KOPT-K1 (cell line): ENCODE results near the gene HOXB8.

Experiments used
- H3K27ac ChIP-seq: fragments of 200-600 bp; sonication (generic); 2 replicates; pipeline ENCODE4 v1.5.1; 2016; ENCODE audit warnings: antibody characterized with exemption, mild to moderate bottlenecking, low read depth, low read length; ENCODE audit not compliant: poor library complexity, severe bottlenecking
- H3K36me3 ChIP-seq: fragments of 200-600 bp; sonication (generic); 2 replicates; pipeline ENCODE4 v1.5.1; 2017; ENCODE audit warnings: antibody characterized with exemption, mild to moderate bottlenecking, low read length, moderate library complexity; ENCODE audit not compliant: insufficient read depth
- H3K9me3 ChIP-seq: fragments of 200-600 bp; sonication (generic); 2 replicates; pipeline ENCODE4 v1.5.1; 2017; ENCODE audit warnings: antibody characterized with exemption, low read length, mild to moderate bottlenecking; ENCODE audit not compliant: insufficient read depth, poor library complexity, severe bottlenecking

Gene HOXB8

GRCh38 chr17:48600244-48601098 is 14.6 kb downstream of the HOXB8 start:
- Histone ChIP-seq H3K27ac (no peak overlapping the region), H3K36me3 (no peaks in the 10 kb centered on the region), H3K9me3 (no peaks in the 10 kb centered on the region)

DNA sequence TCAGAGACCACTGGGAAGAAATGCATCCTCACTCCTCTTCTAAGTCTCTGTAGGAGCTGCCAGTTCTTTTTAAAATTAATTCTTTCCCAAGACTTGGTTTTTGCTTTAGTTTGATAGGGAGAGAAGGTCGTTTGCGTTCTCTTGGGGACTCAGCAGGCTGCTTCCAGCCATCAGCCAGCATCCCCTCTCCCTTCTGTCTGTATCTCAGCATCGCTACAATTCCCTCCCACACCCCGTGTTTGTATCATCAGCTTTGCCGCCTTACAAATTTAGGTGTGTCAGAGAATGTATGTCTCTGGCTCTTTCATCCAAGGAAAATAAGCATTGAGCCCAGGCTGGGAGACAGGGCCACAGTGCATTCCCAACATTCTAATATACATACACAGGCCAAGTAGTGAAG is 15.7 kb downstream of the HOXB8 start:
- Histone ChIP-seq H3K36me3 (no peaks in the 10 kb centered on the region), H3K27ac (no peak overlapping the region), H3K9me3 (no peaks in the 10 kb centered on the region)

GRCh38 chr17:48598736-48599135 is 16.4 kb downstream of the HOXB8 start:
- Histone ChIP-seq H3K36me3 (no peaks in the 10 kb centered on the region), H3K27ac (no peak overlapping the region), H3K9me3 (no peaks in the 10 kb centered on the region)

- Histone ChIP-seq H3K36me3 (no peaks in the 10 kb centered on the region), H3K27ac (no peak overlapping the region), H3K9me3 (no peaks in the 10 kb centered on the region)
These were observed 17.1 kb downstream of the HOXB8 start for GRCh38 chr17:48597778-48598631.

GRCh38 chr17:48597528-48597777 is 17.6 kb downstream of the HOXB8 start:
- no peaks in the 10 kb centered on the region for H3K9me3 ChIP-seq
- H3K27ac ChIP-seq, result no peak overlapping the region

DNA sequence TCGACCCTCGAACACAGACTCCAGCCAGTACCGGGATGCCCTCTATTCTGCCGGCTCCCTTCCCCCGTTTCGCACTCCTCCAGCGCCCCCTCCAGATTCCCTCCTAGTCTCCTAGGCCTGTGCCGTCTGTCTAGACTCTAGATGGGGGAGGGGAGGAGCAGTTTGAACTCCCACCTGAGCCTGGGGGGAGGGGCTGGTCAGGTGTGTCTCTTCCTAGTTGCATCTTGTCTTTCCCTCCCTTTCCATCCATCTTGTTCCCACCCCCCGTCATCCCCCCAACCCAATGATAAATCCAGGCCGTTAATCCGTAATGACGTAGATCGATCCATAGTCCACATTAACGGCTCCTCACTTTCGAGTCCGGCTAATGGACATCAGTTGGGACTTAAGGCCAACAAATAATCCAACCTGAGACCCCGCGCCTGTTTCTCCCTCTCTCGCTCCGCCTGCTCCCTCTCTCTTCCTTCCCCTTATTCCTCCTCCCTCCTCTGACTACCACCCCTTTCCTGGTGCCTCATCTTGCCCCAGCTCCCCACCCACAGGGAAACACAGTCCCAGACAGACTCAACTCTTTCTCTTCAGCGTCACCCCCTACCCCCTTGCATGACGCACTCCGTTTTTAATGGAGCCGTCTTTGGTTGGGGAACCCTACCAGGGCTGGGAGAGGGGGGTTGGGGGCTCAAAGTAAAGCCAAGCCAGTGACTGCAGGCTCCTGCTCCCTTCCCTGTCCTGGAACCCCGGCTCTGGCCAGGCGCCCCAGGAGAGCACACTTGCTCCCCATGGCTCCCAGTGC is 18.2 kb downstream of the HOXB8 start:
- Histone ChIP-seq H3K27ac (no peak overlapping the region), H3K36me3 (no peaks in the 10 kb centered on the region), H3K9me3 (no peaks in the 10 kb centered on the region)

More at GRCh38 chr17:48597528-48597777, 17.6 kb downstream of the HOXB8 start:
- H3K36me3 ChIP-seq, result no peaks in the 10 kb centered on the region

DNA sequence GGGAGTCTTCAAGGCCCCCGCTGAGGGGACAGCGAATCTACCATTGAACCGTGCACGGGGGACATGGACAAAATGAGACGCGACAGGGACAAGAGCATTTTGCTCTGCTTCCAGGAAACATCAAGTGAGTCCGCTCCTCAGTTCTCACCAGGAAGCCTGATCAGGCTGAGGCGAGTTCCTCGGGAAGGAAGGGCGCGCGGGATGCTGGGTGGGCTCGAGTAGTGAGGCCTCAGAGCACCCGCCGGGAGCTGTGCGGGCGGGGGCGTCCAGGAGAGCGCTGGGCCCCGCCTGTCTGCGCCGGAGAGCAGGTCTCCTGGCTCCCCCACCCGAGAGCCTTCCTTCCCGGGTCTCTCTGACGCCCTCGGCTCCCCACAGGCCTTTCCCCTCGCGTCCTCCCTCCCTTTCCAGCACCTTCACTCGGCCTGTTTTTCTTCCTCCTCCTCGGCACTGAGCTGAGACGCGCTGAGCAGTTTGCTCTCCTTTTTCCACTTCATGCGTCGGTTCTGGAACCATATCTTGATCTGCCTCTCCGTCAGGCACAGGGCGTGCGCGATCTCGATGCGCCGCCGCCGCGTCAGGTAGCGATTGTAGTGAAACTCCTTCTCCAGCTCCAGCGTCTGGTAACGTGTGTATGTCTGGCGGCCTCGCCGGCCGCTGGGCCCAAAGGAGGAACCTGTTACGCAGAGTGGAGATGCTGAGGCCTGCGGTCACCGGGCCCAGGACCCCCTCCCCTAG is 18.9 kb downstream of the HOXB8 start:
- Histone ChIP-seq H3K9me3 (no peaks in the 10 kb centered on the region), H3K27ac (no peak overlapping the region), H3K36me3 (no peaks in the 10 kb centered on the region)

- no peaks in the 10 kb centered on the region for H3K36me3 ChIP-seq
- no peaks in the 10 kb centered on the region for H3K9me3 ChIP-seq
- H3K27ac ChIP-seq, result no peak overlapping the region
These were observed 19.7 kb downstream of the HOXB8 start for GRCh38 chr17:48595278-48595999.

DNA sequence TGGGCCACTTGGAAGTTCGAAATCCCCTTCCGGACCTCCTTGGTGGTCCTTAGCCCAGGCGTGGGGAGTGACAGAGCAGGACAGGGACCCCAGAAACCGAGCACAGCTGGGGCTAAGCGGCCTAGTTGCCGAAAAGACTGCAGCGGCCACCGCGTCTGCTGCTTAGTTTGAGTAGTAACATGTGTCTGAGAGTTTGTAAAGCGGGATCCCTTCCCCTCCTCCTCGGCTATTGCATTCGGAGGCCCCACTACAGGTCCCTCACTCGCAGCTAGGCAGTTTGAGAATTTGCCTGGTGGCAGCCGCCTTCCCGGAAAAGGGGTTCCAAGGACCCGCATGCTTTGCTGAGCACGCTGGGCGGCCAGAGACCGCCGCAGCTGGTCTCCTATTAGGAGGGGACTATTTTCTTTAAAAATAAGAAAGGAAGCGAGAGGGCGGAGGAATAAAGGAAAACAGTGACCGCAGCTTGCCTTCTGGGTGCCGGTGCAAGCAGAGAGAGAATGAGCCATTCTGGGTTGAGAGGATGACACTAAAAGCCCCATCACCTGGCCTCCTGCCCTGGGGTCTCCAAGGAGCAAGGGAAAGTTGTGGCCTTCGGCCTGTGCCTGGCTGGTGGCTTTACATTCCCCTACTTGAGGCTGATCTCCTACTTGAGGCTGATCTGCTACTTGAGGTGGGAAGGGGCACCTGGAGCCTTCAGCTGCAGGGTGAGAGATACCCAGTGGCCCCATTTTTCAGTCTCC is 20.4 kb downstream of the HOXB8 start:
- no peak overlapping the region for H3K27ac ChIP-seq
- H3K36me3 ChIP-seq, result no peaks in the 10 kb centered on the region
- H3K9me3 ChIP-seq, result no peaks in the 10 kb centered on the region

DNA sequence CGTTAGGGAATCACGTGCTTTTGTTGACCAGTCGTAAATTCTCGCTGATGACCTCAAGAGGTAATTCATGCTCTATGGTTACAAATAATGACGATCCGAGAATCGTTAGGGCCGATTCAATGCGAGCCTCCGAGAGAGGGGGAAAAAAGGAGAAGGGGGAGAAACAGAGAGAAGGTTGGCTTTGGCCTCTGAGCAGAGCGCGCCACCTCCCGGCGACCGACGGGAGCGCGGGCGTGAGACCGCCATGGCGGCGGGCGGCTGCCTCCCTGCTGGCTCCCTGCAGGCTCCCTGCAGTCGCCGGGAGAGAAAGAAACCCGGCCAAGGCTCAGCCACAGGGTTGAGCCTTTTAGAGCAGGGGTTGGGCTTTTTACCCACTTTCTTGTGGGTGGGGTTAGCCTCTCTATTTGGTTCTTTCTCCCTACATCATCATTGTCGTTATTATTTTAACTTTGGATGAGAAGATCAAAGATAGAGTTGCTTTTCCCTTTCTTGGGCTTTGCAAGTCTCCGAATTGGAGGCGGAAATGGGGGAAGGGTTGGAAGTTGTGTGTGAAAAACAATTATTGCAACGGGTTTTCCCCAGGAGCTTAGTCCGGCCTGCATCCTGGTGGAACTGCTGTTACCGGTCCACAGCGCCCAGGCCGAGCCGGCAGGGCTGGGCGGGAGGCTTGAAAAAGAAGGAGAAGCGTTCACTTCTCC is 21.1 kb downstream of the HOXB8 start:
- Histone ChIP-seq H3K36me3 (no peaks in the 10 kb centered on the region), H3K27ac (no peak overlapping the region), H3K9me3 (no peaks in the 10 kb centered on the region)

GRCh38 chr17:48593126-48593829 is 21.8 kb downstream of the HOXB8 start, which contains the start of gene HOXB5:
HOXB5 (minus strand) TSS chr17:48593779; CDS start chr17:48593682, 97 bp downstream.
- no peaks in the 10 kb centered on the region for H3K36me3 ChIP-seq
- H3K9me3 ChIP-seq, result no peaks in the 10 kb centered on the region
- H3K27ac ChIP-seq, result no peak within 1 kb of the TSS

DNA sequence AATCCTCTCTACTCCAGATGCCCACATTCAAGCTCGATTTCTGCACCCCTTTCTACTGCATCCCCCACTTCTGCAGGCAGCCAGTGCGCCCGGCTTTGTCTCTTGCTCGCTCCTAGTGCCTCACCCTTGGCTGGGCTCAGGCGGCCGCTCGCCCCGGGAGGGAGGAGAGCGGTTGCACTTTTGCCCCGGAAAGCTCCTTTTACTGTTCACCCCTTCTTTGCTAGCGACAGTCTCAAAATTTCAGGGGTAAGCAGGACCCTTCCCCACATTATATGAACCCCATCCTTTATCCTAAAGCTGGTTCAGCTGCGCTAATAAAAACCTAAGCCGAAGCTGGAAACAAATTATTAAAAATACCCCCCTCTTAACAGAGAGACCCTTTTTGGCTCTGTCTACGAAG is 22.5 kb downstream of the HOXB8 start:
- H3K36me3 ChIP-seq, result no peaks in the 10 kb centered on the region
- no peak overlapping the region for H3K27ac ChIP-seq
- H3K9me3 ChIP-seq, result no peaks in the 10 kb centered on the region
